ENCODE data around the gene S100A7A.

S100A7A gene

GRCh38 chr1:153431002-153431401, 14.7 kb downstream of the S100A7A start:
- H3K4me1 Mint-ChIP-seq = no peaks in the 10 kb centered on the region
- TF ChIP-seq CTCF (IDR thresholded peaks at IDR 0.05) = no peak
- peaks cover 7% of the 10 kb centered on the region for H3K27me3 Mint-ChIP-seq (ENCODE audit: low read depth, poor library complexity)
- peaks cover 5% of the 10 kb centered on the region for H3K9me3 Mint-ChIP-seq
- no peak overlapping the region for H3K4me3 Mint-ChIP-seq
- DNase-seq = no peak
- no peaks in the 10 kb centered on the region for H3K36me3 Mint-ChIP-seq (ENCODE audit: low read depth)
- H3K27ac Mint-ChIP-seq = no peak overlapping the region

- Mint-ChIP-seq H3K27me3 (ENCODE audit: low read depth, poor library complexity) (peaks cover 6% of the 10 kb centered on the region), H3K27ac (no peak overlapping the region), H3K36me3 (ENCODE audit: low read depth) (no peaks in the 10 kb centered on the region), H3K4me1 (no peaks in the 10 kb centered on the region), H3K4me3 (no peak overlapping the region), H3K9me3 (peaks cover 5% of the 10 kb centered on the region)
- no peak for DNase-seq
- no peak for TF ChIP-seq CTCF (IDR thresholded peaks at IDR 0.05)
Observed at GRCh38 chr1:153431427-153431826, 15.1 kb downstream of the S100A7A start.

- Mint-ChIP-seq H3K27ac (no peak overlapping the region), H3K27me3 (ENCODE audit: low read depth, poor library complexity) (peaks cover 6% of the 10 kb centered on the region), H3K4me1 (no peaks in the 10 kb centered on the region), H3K9me3 (peaks cover 5% of the 10 kb centered on the region), H3K36me3 (ENCODE audit: low read depth) (no peaks in the 10 kb centered on the region), H3K4me3 (no peak overlapping the region)
- no peak for TF ChIP-seq CTCF (IDR thresholded peaks at IDR 0.05)
- no peak for DNase-seq
Observed at GRCh38 chr1:153431928-153432327, 15.6 kb downstream of the S100A7A start.

- Mint-ChIP-seq H3K9me3 (peaks cover 5% of the 10 kb centered on the region), H3K4me1 (no peaks in the 10 kb centered on the region), H3K27ac (no peak overlapping the region), H3K27me3 (ENCODE audit: low read depth, poor library complexity) (peaks cover 6% of the 10 kb centered on the region), H3K36me3 (ENCODE audit: low read depth) (no peaks in the 10 kb centered on the region), H3K4me3 (no peak overlapping the region)
- no peak for TF ChIP-seq CTCF (IDR thresholded peaks at IDR 0.05)
- no peak for DNase-seq
Observed at GRCh38 chr1:153432874-153433681, 16.8 kb downstream of the S100A7A start.

GRCh38 chr1:153434746-153435455, 18.6 kb downstream of the S100A7A start:
- TF ChIP-seq CTCF (IDR thresholded peaks at IDR 0.05) = no peak
- no peaks in the 10 kb centered on the region for H3K36me3 Mint-ChIP-seq (ENCODE audit: low read depth)
- no peak overlapping the region for H3K27ac Mint-ChIP-seq
- H3K4me3 Mint-ChIP-seq = no peak overlapping the region
- no peaks in the 10 kb centered on the region for H3K4me1 Mint-ChIP-seq
- DNase-seq = no peak
- no peaks in the 10 kb centered on the region for H3K9me3 Mint-ChIP-seq
- H3K27me3 Mint-ChIP-seq (ENCODE audit: low read depth, poor library complexity) = peaks cover 8% of the 10 kb centered on the region

Measured in nephron progenitor cell (in vitro differentiated cells).